GM21825 (cell line): ENCODE data around the gene IFITM10.

ENCODE experiments used
- ATAC-seq: cut with Tn5 transposase; IDR thresholded peaks from one replicate; pipeline ENCODE4 v1.9.1; 2021; ENCODE audit warnings: mild to moderate bottlenecking, moderate library complexity; ENCODE audit not compliant: unreplicated experiment

IFITM10 gene

GRCh38 chr11:1750481-1750839, at the start of gene IFITM10:
Gene IFITM10 (minus strand): TSS chr11:1750595. CDS start chr11:1750442, 153 bp downstream.
- no peak for ATAC-seq

GRCh38 chr11:1797391-1798125, 47.2 kb upstream of the IFITM10 start:
- no peak for ATAC-seq

- no peak for ATAC-seq
Observed at GRCh38 chr11:1796413-1797011, 46.1 kb upstream of the IFITM10 start.

- ATAC-seq, result no peak
Observed at GRCh38 chr11:1793081-1793480, 42.7 kb upstream of the IFITM10 start.

GRCh38 chr11:1792461-1792860, 42.1 kb upstream of the IFITM10 start:
- no peak for ATAC-seq

- ATAC-seq, result no peak
Observed at GRCh38 chr11:1791912-1792311, 41.5 kb upstream of the IFITM10 start.

GRCh38 chr11:1786466-1786865, 36.1 kb upstream of the IFITM10 start:
- ATAC-seq, result no peak

- no peak for ATAC-seq
Observed at GRCh38 chr11:1785749-1786413, 35.5 kb upstream of the IFITM10 start.

- no peak for ATAC-seq
Observed at GRCh38 chr11:1784761-1785650, 34.6 kb upstream of the IFITM10 start.

- no peak for ATAC-seq
Observed at GRCh38 chr11:1783725-1784529, 33.5 kb upstream of the IFITM10 start.

- no peak for ATAC-seq
Observed at GRCh38 chr11:1782831-1783724, 32.7 kb upstream of the IFITM10 start.

GRCh38 chr11:1782031-1782590, 31.7 kb upstream of the IFITM10 start:
- ATAC-seq, result no peak

- no peak for ATAC-seq
Observed at GRCh38 chr11:1781593-1781975, 31.2 kb upstream of the IFITM10 start.

- no peak for ATAC-seq
Observed at GRCh38 chr11:1780700-1781592, 30.6 kb upstream of the IFITM10 start.

GRCh38 chr11:1779806-1780699, 29.7 kb upstream of the IFITM10 start:
- ATAC-seq, result no peak

- no peak for ATAC-seq
Observed at GRCh38 chr11:1779034-1779805, 28.8 kb upstream of the IFITM10 start.
